ENCODE results near the gene POU2AF3.

- no peak for TF ChIP-seq CTCF (IDR thresholded peaks at IDR 0.05)
- no peak for TF ChIP-seq MYC (IDR thresholded peaks at IDR 0.05; ENCODE audit: borderline replicate concordance, low read length)
- TF ChIP-seq JUN (IDR thresholded peaks at IDR 0.05) = no peak
- TF ChIP-seq ZFP36 (IDR thresholded peaks at IDR 0.05; ENCODE audit: borderline replicate concordance, partially characterized antibody) = no peak
- no peak for TF ChIP-seq PBX3 (IDR thresholded peaks at IDR 0.05)
- TF ChIP-seq HEYL (CRISPR knock-in tag; IDR thresholded peaks at IDR 0.05) = no peak
Measured at GRCh38 chr11:111354601-111354891, 56.2 kb downstream of the POU2AF3 start.
